Smooth muscle cell (in vitro differentiated cells): ENCODE data around the gene STS. TPM values are rescaled to one million over a fixed set of nuclear protein-coding genes. Genes with fewer than 3 reads are reported as not detected.
A peak's percentile ranks its signal among the peaks of the same experiment; 100 is the strongest.

Experiments used
- DNase-seq: peaks from one replicate; lab custom pipeline; 2025; ENCODE audit not compliant: unreplicated experiment; lab: John Stamatoyannopoulos, UW
- H2AFZ ChIP-seq: fragments of 200-600 bp; sonication (generic); 2 replicates; pipeline ENCODE4 v1.6.0; 2016; ENCODE audit warnings: antibody characterized with exemption, low read depth, mild to moderate bottlenecking
- H3F3A ChIP-seq: fragments of 200-600 bp; sonication (generic); 2 replicates; pipeline ENCODE4 v1.6.0; 2017; ENCODE audit warnings: antibody characterized with exemption, low read depth
- H3K27ac ChIP-seq: fragments of 200-600 bp; sonication (generic); 2 replicates; pipeline ENCODE4 v1.5.1; 2016; ENCODE audit warnings: low read depth, mild to moderate bottlenecking
- H3K27me3 ChIP-seq: fragments of 200-600 bp; sonication (generic); 2 replicates; pipeline ENCODE4 v1.6.1; 2016; ENCODE audit warnings: low read depth, mild to moderate bottlenecking
- H3K36me3 ChIP-seq: fragments of 200-600 bp; sonication (generic); 2 replicates; pipeline ENCODE4 v1.5.1; 2016; ENCODE audit warnings: low read depth
- H3K4me1 ChIP-seq: fragments of 200-600 bp; sonication (generic); 2 replicates; pipeline ENCODE4 v1.5.1; 2016; ENCODE audit warnings: low read depth
- H3K4me2 ChIP-seq: fragments of 200-600 bp; sonication (generic); 2 replicates; pipeline ENCODE4 v1.6.0; 2016; ENCODE audit warnings: mild to moderate bottlenecking
- H3K4me3 ChIP-seq: fragments of 200-600 bp; sonication (generic); 2 replicates; pipeline ENCODE4 v1.5.1; 2016; ENCODE audit warnings: mild to moderate bottlenecking
- H3K79me2 ChIP-seq: fragments of 200-600 bp; sonication (generic); 2 replicates; pipeline ENCODE4 v1.6.0; 2016; ENCODE audit warnings: low read depth, mild to moderate bottlenecking
- H3K9ac ChIP-seq: fragments of 200-600 bp; sonication (generic); 2 replicates; pipeline ENCODE4 v1.6.0; 2016; ENCODE audit warnings: low read depth
- H3K9me3 ChIP-seq: fragments of 200-600 bp; sonication (generic); replicated peaks from 2 replicates; pipeline ENCODE4 v1.5.1; 2016; ENCODE audit warnings: low read depth
- H4K20me1 ChIP-seq: fragments of 200-600 bp; sonication (generic); 2 replicates; pipeline ENCODE4 v1.6.0; 2016; ENCODE audit warnings: low read depth
- CTCF ChIP-seq: fragments of 200-600 bp; sonication (generic); IDR thresholded peaks from 2 replicates; pipeline ENCODE4 v1.5.1; 2017; ENCODE audit warnings: borderline replicate concordance, mild to moderate bottlenecking, antibody characterized with exemption; ENCODE audit not compliant: insufficient read depth, poor library complexity, severe bottlenecking
- WGBS: methylation state at CpG from one replicate; pipeline ENCODE4 v1.1.7; 2016; ENCODE audit warnings: low lambda C conversion rate; 5-methylcytosine and 5-hydroxymethylcytosine counted together
- polyA plus RNA-seq: library from polyadenylated mRNA; unstranded; fragments of >200 nt; fragmentation: Nextera tagmentation; extraction: Ambion mirVana; gene quantifications from 2 replicates; pipeline ENCODE4 v1.2.1, GENCODE V29; 2016
- total RNA-seq: library from RNA; depleted of rRNA; stranded (reverse); fragments of >200 nt; gene quantifications from 2 replicates; pipeline ENCODE4 v1.2.3, GENCODE V29; 2014

STS gene
- total and polyA plus RNA-seq, 2 experiments from 2014 or later: 2.2 to 3.8 TPM

GRCh38 chrX:7147978-7148854, 704 bp downstream of the STS start, which contains the start of gene PUDP:
PUDP (minus strand) TSS chrX:7148153; CDS start chrX:7148113, 40 bp downstream.
- DNase-seq: peak; percentile 42
- Histone ChIP-seq H3K36me3 (no peaks in the 10 kb centered on the region), H3K4me1 (no peaks in the 10 kb centered on the region), H2AFZ (peak within 1 kb of the TSS; percentile 98), H3K27ac (no peak within 1 kb of the TSS), H4K20me1 (no peaks in the 10 kb centered on the region), H3K4me2 (peak within 1 kb of the TSS; percentile 91), H3K9ac (no peak within 1 kb of the TSS), H3K9me3 (no peaks in the 10 kb centered on the region), H3K4me3 (peak within 1 kb of the TSS; percentile 88), H3F3A (no peaks in the 10 kb centered on the region), H3K27me3 (no peaks in the 10 kb centered on the region), H3K79me2 (no peaks in the 10 kb centered on the region)
- 51% methylated on average over 50 of the region's 76 CpGs for WGBS
- no peak for TF ChIP-seq CTCF

GRCh38 chrX:7149411-7149810, 1.9 kb downstream of the STS start:
- no peak overlapping the region for H3K4me2 ChIP-seq

GRCh38 chrX:7153231-7153630, 5.7 kb downstream of the STS start:
- Histone ChIP-seq H3K4me2 (no peak overlapping the region), H4K20me1 (no peaks in the 10 kb centered on the region), H3K9me3 (no peaks in the 10 kb centered on the region), H3K79me2 (no peaks in the 10 kb centered on the region), H3K4me1 (no peaks in the 10 kb centered on the region), H3F3A (no peaks in the 10 kb centered on the region), H3K27me3 (no peaks in the 10 kb centered on the region), H3K9ac (no peak overlapping the region), H3K4me3 (no peak overlapping the region), H3K27ac (no peak overlapping the region), H3K36me3 (no peaks in the 10 kb centered on the region), H2AFZ (no peak overlapping the region)
- no peak for DNase-seq
- WGBS: 62% methylated on average over 2 of the region's 2 CpGs
- TF ChIP-seq CTCF: no peak

More at GRCh38 chrX:7149411-7149810, 1.9 kb downstream of the STS start:
- Histone ChIP-seq H3K36me3 (no peaks in the 10 kb centered on the region), H3K4me3 (no peak overlapping the region), H4K20me1 (no peaks in the 10 kb centered on the region), H3F3A (no peaks in the 10 kb centered on the region), H3K27me3 (no peaks in the 10 kb centered on the region), H3K9ac (no peak overlapping the region), H2AFZ (no peak overlapping the region), H3K4me1 (no peaks in the 10 kb centered on the region), H3K27ac (no peak overlapping the region), H3K79me2 (no peaks in the 10 kb centered on the region), H3K9me3 (no peaks in the 10 kb centered on the region)
- WGBS: 84% methylated on average over 5 of the region's 5 CpGs
- TF ChIP-seq CTCF: no peak
- DNase-seq: no peak
